ENCODE results near the gene SASS6.

- TF ChIP-seq POLR2A (IDR thresholded peaks at IDR 0.05; ENCODE audit: low read length) (no peak), GATA1 (IDR thresholded peaks at IDR 0.05; ENCODE audit: low read depth, low read length) (no peak)
Observed at GRCh38 chr1:100050139-100050538, 82.6 kb downstream of the SASS6 start.

All from erythroblast (primary cell).